ENCODE data around the gene TAF8.

DNA sequence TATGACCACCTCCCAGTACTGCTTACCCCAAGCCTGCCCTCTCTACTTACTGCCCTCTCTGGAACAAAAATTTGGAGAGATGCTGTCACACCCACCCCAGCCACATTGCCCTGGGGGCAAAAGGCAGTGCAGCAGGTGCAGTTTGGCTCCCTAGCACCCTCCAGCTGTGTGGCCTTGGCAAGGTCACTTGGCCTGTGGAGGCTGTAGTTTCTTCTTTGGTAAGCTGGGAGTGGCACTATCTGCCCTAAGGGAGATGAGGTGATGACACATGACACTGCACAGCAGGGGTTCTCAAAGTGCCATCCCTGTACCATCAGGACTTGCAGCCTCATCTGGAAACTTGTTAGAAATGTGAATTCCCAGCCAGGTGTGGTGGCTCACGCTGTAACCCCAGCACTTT is 44.8 kb downstream of the TAF8 start:
- TF ChIP-seq, protein P1, sequence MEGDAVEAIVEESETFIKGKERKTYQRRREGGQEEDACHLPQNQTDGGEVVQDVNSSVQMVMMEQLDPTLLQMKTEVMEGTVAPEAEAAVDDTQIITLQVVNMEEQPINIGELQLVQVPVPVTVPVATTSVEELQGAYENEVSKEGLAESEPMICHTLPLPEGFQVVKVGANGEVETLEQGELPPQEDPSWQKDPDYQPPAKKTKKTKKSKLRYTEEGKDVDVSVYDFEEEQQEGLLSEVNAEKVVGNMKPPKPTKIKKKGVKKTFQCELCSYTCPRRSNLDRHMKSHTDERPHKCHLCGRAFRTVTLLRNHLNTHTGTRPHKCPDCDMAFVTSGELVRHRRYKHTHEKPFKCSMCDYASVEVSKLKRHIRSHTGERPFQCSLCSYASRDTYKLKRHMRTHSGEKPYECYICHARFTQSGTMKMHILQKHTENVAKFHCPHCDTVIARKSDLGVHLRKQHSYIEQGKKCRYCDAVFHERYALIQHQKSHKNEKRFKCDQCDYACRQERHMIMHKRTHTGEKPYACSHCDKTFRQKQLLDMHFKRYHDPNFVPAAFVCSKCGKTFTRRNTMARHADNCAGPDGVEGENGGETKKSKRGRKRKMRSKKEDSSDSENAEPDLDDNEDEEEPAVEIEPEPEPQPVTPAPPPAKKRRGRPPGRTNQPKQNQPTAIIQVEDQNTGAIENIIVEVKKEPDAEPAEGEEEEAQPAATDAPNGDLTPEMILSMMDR (IDR thresholded peaks at IDR 0.05), result no peak
- no peak for TF ChIP-seq EP300 (IDR thresholded peaks at IDR 0.05)
- TF ChIP-seq POLR2A (IDR thresholded peaks at IDR 0.05), result no peak

Measured in stomach (tissue), 4 donors.